GM10266 (cell line): ENCODE measurements around the gene RABGAP1.

Experiments used
- DNase-seq: peaks from one replicate; pipeline ENCODE4 v3.0.0; 2012; ENCODE audit errors: extremely low spot score
- CTCF ChIP-seq: IDR thresholded peaks from 2 replicates; pipeline ENCODE4 v1.5.1; 2012; ENCODE audit warnings: mild to moderate bottlenecking, low read depth; ENCODE audit not compliant: control insufficient read depth, insufficient read depth; ENCODE audit errors: missing control alignments

The RABGAP1 gene

GRCh38 chr9:122912964-122913673 is 27.7 kb upstream of the RABGAP1 start, which contains the start of gene ZBTB6:
TSS of gene ZBTB6 (minus strand) at chr9:122913323. CDS start at chr9:122912072, 1,251 bp downstream.
- peak; percentile 72 for DNase-seq
- TF ChIP-seq CTCF: no peak

- TF ChIP-seq CTCF: no peak
- DNase-seq: no peak
Observed at GRCh38 chr9:122918310-122918709, 22.5 kb upstream of the RABGAP1 start.

DNA sequence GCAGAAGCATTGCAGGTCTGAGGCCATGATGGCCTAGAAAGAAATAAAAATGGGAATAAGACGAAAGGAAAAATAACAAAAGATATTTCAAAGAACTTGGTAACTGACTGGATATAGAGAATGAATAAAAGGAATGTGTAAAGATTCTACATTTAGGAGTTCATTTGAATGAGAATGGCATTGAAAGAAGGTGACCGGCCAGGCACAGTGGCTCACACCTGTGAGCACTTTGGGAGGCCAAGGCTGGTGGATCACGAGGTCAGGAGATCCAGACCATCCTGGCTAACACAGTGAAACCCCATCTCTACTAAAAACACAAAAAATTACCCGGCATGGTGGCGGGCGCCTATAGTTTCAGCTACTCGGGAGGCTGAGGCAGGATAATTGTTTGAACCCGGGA is 18.1 kb upstream of the RABGAP1 start:
- no peak for TF ChIP-seq CTCF
- no peak for DNase-seq

GRCh38 chr9:122923947-122924346 is 16.9 kb upstream of the RABGAP1 start:
- no peak for TF ChIP-seq CTCF
- no peak for DNase-seq

DNA sequence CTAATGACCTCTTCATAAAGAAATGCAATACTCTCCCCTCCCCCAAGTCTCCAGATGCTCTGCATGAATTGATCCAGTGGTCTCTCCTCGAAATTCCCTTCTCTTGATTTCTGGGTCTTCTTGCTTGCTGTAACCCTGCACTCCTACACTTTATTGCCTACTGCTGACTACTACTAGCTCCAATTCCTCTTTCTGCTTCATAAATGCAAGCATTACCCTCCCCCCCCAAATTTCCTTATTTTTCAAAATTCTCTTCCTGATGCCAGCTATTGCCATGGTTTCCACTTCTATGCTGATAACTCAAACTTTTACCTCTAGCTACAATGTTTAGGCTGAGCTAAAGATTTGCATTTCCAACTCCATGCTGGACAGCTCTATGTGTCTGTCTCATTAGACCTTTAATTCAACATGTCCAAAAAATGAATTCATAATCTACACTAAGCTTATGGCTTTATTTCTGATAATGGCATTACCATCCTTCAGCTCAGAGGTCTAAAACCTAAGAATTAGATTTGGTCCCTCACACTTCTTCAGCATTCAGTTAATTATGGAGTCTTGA is 10.9 kb upstream of the RABGAP1 start:
- TF ChIP-seq CTCF: no peak
- DNase-seq: no peak

DNA sequence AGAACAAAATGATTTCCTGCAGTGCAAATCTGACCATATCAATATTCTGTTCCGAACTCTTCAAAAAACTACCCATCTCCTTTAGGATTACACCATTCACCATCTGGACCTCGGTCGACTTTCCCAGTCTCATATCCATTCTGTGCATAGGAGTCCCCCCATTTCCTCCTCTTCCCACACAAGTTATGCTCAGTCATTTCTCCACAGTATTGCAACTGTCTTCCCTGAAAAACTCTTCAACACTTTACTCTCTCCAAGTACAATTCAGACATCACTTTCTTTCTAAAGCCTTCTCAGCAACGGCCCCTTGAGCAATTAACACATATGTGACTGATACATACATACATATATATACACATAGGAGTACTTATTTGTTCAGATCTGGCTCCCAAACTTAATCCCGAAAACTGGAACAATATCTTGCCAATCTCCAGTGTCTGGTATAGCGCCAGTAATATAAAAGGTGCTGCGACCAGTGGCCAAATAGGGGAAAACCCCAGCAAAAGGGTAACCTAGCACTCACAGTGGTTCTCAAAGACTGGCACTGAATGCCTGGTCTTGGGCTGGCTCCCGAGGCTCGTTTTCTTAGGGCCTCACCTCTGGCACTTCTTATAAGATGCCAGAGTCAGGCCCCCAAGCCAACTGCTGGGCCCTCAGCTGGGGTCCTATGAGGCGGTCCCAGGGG is 10.1 kb upstream of the RABGAP1 start:
- TF ChIP-seq CTCF: no peak
- peak; percentile 17 for DNase-seq
